K562 (cell line): ENCODE measurements around the gene TGFB1I1. TPM values are rescaled to one million over a fixed set of nuclear protein-coding genes. Genes with fewer than 3 reads are reported as not detected.
A peak's percentile ranks its signal among the peaks of the same experiment; 100 is the strongest.

ENCODE experiments used
- ESRRA ChIP-seq: fragments of 450-650 bp; IDR thresholded peaks from 2 replicates; pipeline ENCODE4 v1.6.1; 2014; ENCODE audit warnings: low read depth, mild to moderate bottlenecking, moderate library complexity, borderline replicate concordance
- FOXK2 ChIP-seq, 2 experiments: fragments of 450-650 bp; IDR thresholded peaks in 1 of 2; conservative IDR thresholded peaks in 1 of 2; 2 replicates each; pipeline ENCODE4 v1.6.1; 2016; ENCODE audit warnings: low read depth in 2 of 2, mild to moderate bottlenecking in 1 of 2
- JUND ChIP-seq, 2 experiments: IDR thresholded peaks; 2 replicates in 1 of 2; 3 replicates in 1 of 2; pipeline ENCODE4 v1.6.1; 2011; ENCODE audit warnings: borderline replicate concordance in 2 of 2, low read depth in 2 of 2, low read length in 2 of 2, improper control_type of control experiment in 1 of 2, missing biosample characterization in 1 of 2, missing genetic modification characterization in 1 of 2, missing genetic modification reagents in 1 of 2
- KDM5B ChIP-seq: fragments of 200-600 bp; sonication (generic); IDR thresholded peaks from 2 replicates; pipeline ENCODE4 v1.6.1; 2012; ENCODE audit warnings: low read depth, mild to moderate bottlenecking, moderate library complexity, low read length, control low read depth, inconsistent platforms; ENCODE audit not compliant: insufficient replicate concordance
- MTA1 ChIP-seq: fragments of 450-650 bp; IDR thresholded peaks from 2 replicates; pipeline ENCODE4 v1.6.1; 2017; ENCODE audit warnings: borderline replicate concordance
- MYBL2 ChIP-seq, 2 experiments: fragments of 450-650 bp in 1 of 2; sonication (generic) in 1 of 2; formaldehyde crosslinking in 1 of 2; IDR thresholded peaks; 2 replicates each; pipeline versions ENCODE4 v1.6.1 to v1.8.1; 2017 to 2022; ENCODE audit warnings: borderline replicate concordance in 1 of 2, inconsistent platforms in 1 of 2, low read depth in 1 of 2, mild to moderate bottlenecking in 1 of 2, missing genetic modification reagents in 1 of 2, moderate library complexity in 1 of 2
- RCOR1 ChIP-seq, 2 experiments: IDR thresholded peaks; 2 replicates each; pipeline ENCODE4 v1.6.1; 2012; ENCODE audit warnings: low read depth in 2 of 2, low read length in 2 of 2, borderline replicate concordance in 1 of 2, improper control_type of control experiment in 1 of 2
- SLC30A9 ChIP-seq: fragments of 250-450 bp; sonication (Bioruptor Pico); IDR thresholded peaks from 2 replicates; pipeline ENCODE4 v1.8.0; 2022; ENCODE audit warnings: mild to moderate bottlenecking, moderate library complexity
- SMC3 ChIP-seq: conservative IDR thresholded peaks from 2 replicates; pipeline ENCODE4 v1.6.1; 2011; ENCODE audit warnings: low read depth, low read length, improper control_type of control experiment; ENCODE audit not compliant: insufficient read depth
- ZBTB7A ChIP-seq: IDR thresholded peaks from 2 replicates; pipeline ENCODE4 v1.6.1; 2011; ENCODE audit warnings: low read depth, mild to moderate bottlenecking, low read length, moderate library complexity, borderline replicate concordance; ENCODE audit not compliant: control insufficient read depth
- ZFX ChIP-seq: sonication (generic); formaldehyde crosslinking; IDR thresholded peaks from 2 replicates; pipeline ENCODE4 v1.8.0; 2022; ENCODE audit warnings: mild to moderate bottlenecking, missing genetic modification reagents, moderate library complexity
- polyA plus RNA-seq, 8 experiments: library from polyadenylated mRNA; depleted of rRNA in 4 of 8; stranded (reverse) in 5 of 8; unstranded in 3 of 8; fragments of >200 nt; fragmentation: Nextera tagmentation in 2 of 8; fragmentation: Illumina TruSeq in 1 of 8; extraction: Ambion mirVana in 2 of 8; extraction: Trizol in 1 of 8; gene quantifications; 2 replicates each; pipeline versions ENCODE4 v1.2.1 to v1.2.3, GENCODE V29; 2011 to 2014; ENCODE audit warnings: inconsistent platforms in 1 of 8, missing spikeins in 1 of 8
- total RNA-seq, 7 experiments: library from RNA; depleted of rRNA in 6 of 7; stranded (reverse); fragments of >200 nt in 6 of 7; fragmentation: Illumina TruSeq in 2 of 7; extraction: Trizol in 2 of 7; gene quantifications; 2 replicates each; pipeline versions ENCODE4 v1.2.1 to v1.2.3, GENCODE V29; 2011 to 2021; ENCODE audit warnings: low replicate concordance in 1 of 7
- TF ChIP-seq, protein P1 (sequence below): fragments of 250-450 bp; sonication (Bioruptor Pico); IDR thresholded peaks from 2 replicates; pipeline ENCODE4 v1.5.0; 2021; ENCODE audit warnings: mild to moderate bottlenecking, moderate library complexity
- TF ChIP-seq, protein P2 (sequence below): IDR thresholded peaks from 2 replicates; pipeline ENCODE4 v1.6.1; 2011; ENCODE audit not compliant: insufficient read length; ENCODE audit errors: extremely low read depth
- TF ChIP-seq, protein P3 (sequence below): sonication (generic); formaldehyde crosslinking; IDR thresholded peaks from 2 replicates; pipeline ENCODE4 v1.8.1; 2023; ENCODE audit warnings: mild to moderate bottlenecking, missing genetic modification reagents
- TF ChIP-seq, protein P4 (sequence below), 2 experiments: fragments of 200-800 bp in 1 of 2; sonication (Bioruptor generic) in 1 of 2; sonication (generic) in 1 of 2; formaldehyde crosslinking in 1 of 2; IDR thresholded peaks in 1 of 2; conservative IDR thresholded peaks in 1 of 2; 2 replicates each; pipeline versions ENCODE4 v1.5.0 to v1.6.1; 2016 to 2020; ENCODE audit warnings: missing compliant biosample characterization in 1 of 2, missing genetic modification characterization in 1 of 2, missing genetic modification reagents in 1 of 2

TGFB1I1 gene
- total and polyA plus RNA-seq, 9 of the 15 experiments (the other 6 are each of a cell fraction or from before 2014, with no cell fraction given): 0.04 to 0.91 (median 0.19) TPM

DNA sequence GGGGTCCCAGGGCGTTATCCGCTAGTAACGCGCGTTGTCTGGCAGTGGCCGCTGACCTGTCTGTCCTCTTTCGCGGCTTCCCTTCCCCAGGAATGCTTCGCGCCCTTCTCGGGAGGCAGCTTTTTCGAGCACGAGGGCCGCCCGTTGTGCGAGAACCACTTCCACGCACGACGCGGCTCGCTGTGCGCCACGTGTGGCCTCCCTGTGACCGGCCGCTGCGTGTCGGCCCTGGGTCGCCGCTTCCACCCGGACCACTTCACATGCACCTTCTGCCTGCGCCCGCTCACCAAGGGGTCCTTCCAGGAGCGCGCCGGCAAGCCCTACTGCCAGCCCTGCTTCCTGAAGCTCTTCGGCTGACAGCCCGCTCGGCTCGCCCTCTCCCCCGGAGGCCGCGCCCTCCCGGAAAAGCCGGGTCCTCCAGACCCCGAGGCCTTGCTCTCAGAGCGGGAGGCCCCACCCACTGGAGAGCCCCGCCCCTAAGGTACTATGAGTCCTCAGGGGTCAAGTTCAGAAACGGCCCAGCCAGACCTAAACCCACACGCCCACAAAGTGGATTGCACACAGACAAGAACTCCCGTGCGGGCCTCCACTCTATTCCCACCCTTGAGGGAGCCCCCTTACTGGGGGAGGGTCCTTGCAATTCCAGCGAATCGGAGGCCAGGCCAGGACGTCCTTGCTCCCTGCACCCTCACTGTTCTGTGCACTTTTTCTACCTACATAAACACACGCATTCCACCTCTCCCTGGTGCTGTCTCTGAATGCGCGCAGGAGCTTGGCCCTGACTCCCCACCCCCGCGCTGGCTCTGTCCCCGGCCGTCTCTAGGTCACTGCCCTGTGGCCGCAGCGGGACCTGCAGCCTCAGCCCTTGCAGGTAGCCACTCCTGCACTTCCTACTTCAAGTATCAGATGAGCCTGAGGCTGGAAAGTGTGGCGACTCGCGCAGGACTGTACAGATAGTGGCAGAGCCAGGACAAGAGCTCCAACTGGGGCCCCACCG is 5.6 kb downstream of the TGFB1I1 start (continued):
- TF ChIP-seq, protein P1, sequence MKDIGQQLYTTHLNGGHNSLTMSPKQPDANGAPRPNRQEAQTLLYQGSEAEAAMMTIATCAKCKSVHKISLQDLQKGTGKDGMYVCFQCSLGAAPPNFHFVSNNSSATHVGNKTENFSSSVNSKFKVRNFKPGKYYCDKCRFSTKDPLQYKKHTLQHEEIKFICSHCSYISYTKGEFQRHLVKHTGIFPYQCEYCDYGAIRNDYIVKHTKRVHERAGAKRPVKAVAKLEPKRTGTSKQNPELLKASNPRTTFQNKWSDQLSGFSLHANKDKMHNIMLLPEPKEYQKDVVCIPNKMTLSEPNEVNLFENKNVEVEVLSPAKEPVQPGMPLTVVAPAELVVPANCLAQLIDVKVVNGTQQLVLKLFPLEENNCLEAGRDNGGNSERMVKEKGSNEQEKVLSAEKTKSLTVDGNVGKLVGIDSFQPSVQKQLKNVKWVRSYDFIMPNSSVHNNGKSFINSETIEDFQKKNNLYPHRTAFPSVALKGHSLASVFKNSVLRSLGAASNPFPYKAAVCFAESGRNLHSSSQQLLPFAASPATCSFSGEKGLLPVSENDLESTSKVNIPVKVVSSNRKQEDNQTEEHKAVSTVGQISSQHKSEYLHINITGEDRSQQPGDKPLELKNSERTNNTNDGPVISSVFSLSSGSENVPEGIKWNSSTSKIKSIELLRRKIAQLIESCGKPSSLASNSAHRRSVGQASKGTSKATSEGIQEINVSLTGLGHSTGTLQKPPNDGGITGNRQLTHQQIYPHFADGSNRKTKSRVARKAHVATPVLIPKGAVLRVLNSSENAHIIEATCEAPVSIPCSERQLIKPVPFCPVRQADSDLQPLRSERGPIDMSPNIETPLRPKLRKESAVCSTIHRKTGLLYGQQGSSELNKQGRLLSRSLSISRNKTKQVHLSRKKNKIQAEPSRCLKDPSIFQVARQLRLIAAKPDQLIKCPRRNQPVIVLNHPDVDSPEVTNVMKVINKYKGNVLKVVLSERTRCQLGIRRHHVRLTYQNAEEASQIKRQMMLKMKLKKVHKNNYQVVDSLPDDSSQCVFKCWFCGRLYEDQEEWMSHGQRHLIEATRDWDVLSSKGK (CRISPR knock-in tag): no peak
- TF ChIP-seq ZBTB7A (peak; percentile 75; the same call in 1 of the 2 replicates), FOXK2 (conservative IDR thresholded peaks at IDR 0.05 in 1 of 2, IDR thresholded peaks at IDR 0.05 in 1 of 2; ENCODE audit: low read depth in 2 of 2) (no peak), SLC30A9 (CRISPR knock-in tag) (no peak), MYBL2 (IDR thresholded peaks at IDR 0.05; ENCODE audit: low read depth) (no peak), MYBL2 (CRISPR knock-in tag; IDR thresholded peaks at IDR 0.05; ENCODE audit: borderline replicate concordance) (no peak), ZFX (CRISPR knock-in tag) (peak; percentile 63), SMC3 (peak; percentile 72), KDM5B (no peak), RCOR1 (IDR thresholded peaks at IDR 0.05; ENCODE audit: borderline replicate concordance in 1 of 2, low read depth in 2 of 2, low read length in 2 of 2) (peak in 1 of 2 experiments; percentile 46; a peak in 1 of 4 replicates), JUND (IDR thresholded peaks at IDR 0.05; ENCODE audit: borderline replicate concordance, low read depth, low read length) (peak; percentile 17; the same call in 1 of the 2 replicates), JUND (tag; IDR thresholded peaks at IDR 0.05; ENCODE audit: borderline replicate concordance, low read depth, low read length) (peak; percentile 40; the same call in 1 of the 3 replicates), MTA1 (peak; percentile 47; the same call in 1 of the 2 replicates), ESRRA (peak; percentile 59; the same call in 1 of the 2 replicates)
- TF ChIP-seq, protein P2, sequence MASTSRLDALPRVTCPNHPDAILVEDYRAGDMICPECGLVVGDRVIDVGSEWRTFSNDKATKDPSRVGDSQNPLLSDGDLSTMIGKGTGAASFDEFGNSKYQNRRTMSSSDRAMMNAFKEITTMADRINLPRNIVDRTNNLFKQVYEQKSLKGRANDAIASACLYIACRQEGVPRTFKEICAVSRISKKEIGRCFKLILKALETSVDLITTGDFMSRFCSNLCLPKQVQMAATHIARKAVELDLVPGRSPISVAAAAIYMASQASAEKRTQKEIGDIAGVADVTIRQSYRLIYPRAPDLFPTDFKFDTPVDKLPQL: no peak
- TF ChIP-seq, protein P3, sequence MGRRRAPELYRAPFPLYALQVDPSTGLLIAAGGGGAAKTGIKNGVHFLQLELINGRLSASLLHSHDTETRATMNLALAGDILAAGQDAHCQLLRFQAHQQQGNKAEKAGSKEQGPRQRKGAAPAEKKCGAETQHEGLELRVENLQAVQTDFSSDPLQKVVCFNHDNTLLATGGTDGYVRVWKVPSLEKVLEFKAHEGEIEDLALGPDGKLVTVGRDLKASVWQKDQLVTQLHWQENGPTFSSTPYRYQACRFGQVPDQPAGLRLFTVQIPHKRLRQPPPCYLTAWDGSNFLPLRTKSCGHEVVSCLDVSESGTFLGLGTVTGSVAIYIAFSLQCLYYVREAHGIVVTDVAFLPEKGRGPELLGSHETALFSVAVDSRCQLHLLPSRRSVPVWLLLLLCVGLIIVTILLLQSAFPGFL (CRISPR knock-in tag): no peak
- TF ChIP-seq, protein P4, sequence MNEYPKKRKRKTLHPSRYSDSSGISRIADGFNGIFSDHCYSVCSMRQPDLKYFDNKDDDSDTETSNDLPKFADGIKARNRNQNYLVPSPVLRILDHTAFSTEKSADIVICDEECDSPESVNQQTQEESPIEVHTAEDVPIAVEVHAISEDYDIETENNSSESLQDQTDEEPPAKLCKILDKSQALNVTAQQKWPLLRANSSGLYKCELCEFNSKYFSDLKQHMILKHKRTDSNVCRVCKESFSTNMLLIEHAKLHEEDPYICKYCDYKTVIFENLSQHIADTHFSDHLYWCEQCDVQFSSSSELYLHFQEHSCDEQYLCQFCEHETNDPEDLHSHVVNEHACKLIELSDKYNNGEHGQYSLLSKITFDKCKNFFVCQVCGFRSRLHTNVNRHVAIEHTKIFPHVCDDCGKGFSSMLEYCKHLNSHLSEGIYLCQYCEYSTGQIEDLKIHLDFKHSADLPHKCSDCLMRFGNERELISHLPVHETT (CRISPR knock-in tag; conservative IDR thresholded peaks at IDR 0.05 in 1 of 2, IDR thresholded peaks at IDR 0.05 in 1 of 2): 0 out of 4 replicates have a peak, but pooled peaks of 1 of the 2 experiments have one; percentile 49
